HG03060 (cell line): ENCODE data around the gene GALNTL6.
A peak's percentile ranks its signal among the peaks of the same experiment; 100 is the strongest.

Source experiments
- ATAC-seq: cut with Tn5 transposase; IDR thresholded peaks from one replicate; pipeline ENCODE4 v1.9.1; 2021; ENCODE audit warnings: low read depth, moderate number of reproducible peaks; ENCODE audit not compliant: unreplicated experiment

GALNTL6 gene

DNA sequence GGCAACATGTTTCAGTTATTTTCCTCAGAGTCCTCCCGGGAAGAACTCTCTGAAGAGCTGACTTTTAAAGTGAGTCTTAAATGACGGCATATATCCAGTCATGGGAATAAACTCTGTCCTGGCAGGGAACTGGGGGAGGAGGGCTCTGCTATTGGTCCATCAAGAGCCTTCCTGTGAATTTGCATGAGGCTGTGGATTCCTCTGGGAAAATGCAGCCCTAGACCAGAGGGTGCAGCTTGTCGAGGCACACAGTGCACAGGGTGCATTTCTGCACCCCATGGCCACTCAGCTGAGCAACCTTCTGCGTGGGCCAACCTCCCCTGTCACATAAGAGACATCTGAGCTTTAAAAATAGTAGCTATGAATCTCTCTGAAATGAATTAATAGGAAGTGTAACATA lies 360.0 kb downstream of the GALNTL6 start:
- no peak for ATAC-seq

DNA sequence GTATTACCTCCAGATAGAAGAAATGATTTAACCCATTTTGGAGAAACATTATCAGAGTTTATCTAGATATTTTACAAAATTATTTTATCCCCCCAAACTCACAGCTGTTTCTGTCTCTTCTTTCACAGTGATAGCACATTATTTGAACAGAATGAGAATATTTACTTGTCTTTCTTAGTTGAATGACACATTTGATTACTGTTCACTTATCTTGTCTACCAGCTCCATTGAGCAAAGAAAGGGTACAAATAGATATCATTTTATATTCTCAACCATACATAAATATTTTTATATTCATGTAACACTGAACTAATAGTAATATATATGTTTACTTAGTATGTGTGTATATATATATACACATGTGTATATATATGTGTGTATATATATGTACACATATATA lies 364.2 kb downstream of the GALNTL6 start:
- ATAC-seq: no peak

DNA sequence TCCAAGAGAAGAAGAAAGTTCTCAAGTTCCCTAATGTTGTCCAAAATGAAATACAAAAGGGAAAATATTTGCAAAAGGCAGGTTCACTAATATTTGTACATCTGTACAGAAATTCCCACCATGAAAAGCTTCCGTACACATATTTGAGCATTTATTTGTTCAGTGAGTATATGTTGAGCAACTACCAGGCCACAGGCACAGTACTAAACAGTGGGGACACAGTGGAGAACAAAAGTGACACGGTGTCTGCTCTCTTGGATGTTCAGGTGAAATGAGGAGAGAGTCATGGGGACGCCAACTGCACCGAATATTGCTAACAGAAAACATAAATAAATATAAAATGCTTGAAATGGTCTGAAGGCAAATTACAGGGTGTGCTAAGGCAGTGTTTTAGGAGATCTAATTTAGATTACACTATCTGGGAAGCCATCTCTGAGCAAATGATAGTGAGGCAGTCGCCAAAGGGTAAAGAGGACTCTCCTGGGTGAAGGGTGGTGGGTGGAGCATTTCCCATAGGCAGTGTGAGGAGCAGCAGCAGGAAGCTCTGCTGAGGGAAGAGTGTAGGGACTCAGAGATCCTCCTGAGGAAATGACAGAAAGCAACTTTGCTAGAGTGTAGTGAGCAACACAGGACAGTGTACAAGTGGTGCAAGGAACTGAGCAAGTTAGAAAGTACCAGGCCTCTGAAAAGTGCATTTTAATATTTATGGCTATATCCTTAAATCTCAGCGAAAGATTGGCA lies 375.2 kb downstream of the GALNTL6 start:
- ATAC-seq: no peak

DNA sequence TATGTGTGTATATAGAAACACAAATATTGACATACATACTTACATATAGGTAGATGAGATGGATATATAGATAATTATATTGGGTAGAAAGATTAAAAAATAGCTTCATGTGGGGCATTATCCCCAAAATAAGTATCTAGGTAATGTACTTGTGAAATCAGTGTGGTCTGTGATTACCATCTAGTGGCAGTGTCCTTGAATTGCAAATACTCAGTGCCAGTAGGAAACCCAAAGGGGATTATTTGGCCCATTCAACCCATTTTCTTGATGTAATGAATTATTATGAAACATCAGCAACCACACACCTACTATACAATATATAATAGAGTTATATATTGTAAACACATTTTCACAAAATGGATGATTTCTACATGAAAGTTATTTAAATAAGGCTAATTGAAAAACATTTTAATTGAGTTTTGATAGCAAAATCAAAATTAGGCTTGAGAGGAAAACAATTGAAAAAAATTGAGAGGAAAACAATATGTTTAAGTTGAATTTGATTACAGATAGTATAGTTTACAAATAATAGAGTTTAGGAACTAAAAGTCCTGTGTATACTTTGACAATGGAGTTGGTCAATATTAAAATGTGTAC lies 389.4 kb downstream of the GALNTL6 start:
- ATAC-seq: peak; percentile 65

DNA sequence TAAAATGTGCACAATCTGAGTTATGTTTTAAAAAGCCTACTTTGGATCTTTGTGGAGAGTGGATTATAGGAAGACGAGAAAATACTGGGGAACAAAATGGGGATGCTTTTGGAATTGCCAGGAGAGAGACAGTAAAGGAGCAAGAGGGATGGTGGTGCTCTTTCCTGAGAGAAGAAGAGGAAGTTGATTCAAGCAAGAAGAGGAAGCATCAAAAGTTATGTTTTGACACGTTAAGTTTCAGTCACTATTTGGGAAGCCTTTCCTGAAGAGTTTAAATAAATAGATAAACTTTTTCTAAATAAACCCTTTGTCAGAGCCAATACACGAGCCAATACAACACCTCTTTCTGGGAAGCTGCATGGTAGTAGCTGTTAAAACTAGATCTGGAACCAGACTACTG lies 394.1 kb downstream of the GALNTL6 start:
- no peak for ATAC-seq

DNA sequence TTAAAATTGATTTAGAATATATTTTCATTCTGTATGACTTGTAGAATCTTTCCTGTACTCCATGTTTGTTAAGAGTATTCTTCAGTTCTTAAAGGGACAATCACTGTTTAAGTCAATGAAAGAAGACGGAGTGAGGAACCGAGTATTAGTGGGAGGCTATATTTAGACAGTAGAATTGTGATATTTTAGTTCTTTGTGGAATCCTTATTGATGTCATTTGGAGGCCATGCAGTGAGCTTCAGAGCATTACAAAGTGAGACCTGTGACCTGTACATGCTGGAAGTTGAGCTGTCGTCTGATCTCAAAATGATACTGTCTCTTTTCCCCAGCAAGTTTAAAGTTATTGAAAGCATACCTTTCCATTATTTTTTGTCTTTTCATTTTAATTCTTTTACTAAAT lies 394.7 kb downstream of the GALNTL6 start:
- ATAC-seq: no peak

DNA sequence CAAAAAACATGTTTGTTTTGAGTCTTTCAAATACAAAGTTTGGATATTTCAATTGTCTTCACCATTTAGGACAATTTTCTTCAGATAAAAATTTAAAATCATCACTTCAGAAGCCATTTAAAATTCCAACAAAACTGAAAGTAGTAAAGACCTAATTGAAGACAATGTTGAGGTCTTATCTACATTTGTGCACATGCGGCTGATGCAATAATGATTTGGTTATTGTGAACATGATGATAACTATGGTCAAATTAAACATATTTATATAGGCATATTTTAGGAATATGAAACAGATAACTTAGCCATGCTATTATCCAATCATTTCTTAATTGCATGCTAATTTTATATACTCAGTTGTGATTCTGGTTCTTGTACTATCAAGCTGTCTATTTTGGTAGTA lies 407.5 kb downstream of the GALNTL6 start:
- ATAC-seq: no peak

DNA sequence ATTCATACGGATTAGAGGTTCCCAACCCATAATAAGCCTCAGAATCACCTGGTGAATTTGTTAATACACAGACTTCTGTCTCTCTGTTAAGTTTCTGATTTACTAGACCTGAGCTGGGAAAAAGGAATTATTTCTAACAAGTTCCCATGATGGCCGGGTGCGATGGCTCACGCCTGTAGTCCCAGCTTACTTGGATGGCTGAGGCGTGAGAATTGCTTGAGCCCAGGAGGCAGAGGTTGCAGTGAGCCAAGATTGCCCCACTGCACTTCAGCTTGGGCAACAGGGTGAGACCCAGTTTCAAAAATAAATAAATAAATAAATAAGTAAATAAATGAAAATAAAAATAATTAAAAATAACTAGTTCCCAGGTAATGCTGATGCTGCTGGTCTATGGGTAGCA lies 412.3 kb downstream of the GALNTL6 start:
- ATAC-seq: no peak

DNA sequence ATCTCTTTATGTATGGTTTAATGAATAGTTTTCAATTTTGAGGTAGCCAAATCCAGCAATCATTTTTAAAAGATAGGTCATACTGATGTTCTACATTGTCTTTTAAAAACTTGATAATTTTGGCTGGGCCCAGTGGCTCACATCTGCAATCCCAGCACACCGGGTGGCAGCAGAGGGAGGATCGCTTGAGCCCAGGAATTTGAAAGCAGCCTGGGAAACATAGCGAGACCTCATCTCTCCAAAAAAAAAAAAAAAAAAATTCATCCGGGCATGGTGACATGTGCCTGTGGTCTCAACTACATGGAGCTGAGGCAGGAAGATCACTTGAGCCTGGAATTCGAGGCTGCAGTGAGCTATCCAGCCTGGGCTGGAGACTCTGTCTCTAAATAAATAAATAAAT lies 419.8 kb downstream of the GALNTL6 start:
- no peak for ATAC-seq

DNA sequence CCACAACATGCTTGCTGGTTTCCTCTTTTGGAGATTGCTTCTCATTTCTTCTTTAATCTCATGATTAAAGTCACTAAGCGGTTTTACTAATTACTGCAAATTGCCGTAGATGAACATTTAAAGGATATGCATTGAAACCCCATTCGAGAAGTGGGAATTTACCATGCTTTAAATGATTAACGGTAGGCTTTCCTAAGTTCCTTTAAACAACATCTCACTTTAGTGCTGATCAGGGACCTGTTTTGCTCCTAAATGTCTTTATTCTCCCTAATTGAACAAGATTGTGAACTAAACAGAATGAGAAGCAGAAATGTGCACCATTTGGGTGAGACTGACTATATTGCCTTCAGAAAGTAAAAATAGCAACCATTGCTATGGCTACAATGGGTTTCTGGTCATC lies 430.3 kb downstream of the GALNTL6 start:
- ATAC-seq: no peak

DNA sequence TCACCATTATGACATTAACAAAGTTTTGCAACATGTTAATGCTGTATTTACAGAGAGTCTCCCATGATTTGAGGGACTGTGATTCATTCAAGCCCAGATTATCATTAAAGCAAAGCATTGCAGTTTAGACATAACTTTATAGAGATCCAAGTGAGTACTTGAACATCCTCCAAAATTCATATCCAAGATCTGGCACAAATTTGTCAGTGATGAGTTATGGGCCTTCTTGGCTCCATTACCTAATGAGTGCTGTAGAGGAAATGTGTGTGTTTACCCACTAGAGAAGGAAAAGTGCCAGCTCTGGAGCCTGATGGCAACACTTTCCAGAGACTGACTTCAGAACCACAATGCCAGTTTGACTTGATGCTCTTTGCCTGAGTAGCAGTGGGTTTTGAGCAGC lies 432.3 kb downstream of the GALNTL6 start:
- no peak for ATAC-seq

DNA sequence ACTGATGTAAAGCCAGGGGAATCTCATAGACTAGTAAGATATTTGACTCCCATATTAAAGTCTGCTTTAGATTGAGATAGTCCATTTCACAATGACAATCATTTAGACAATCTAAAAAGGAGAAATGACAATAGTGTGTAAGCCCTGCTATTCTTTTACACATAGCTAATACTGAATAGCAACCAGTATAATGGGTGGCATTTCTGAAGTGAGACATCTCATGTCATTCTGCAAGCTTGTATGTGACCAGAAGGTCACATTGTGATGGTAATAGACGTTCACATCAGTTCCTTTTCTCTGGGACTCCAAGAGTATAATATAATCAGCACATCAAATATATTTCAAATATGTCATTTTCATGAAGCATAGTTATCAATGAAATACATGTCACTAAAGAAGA lies 440.2 kb downstream of the GALNTL6 start:
- no peak for ATAC-seq

DNA sequence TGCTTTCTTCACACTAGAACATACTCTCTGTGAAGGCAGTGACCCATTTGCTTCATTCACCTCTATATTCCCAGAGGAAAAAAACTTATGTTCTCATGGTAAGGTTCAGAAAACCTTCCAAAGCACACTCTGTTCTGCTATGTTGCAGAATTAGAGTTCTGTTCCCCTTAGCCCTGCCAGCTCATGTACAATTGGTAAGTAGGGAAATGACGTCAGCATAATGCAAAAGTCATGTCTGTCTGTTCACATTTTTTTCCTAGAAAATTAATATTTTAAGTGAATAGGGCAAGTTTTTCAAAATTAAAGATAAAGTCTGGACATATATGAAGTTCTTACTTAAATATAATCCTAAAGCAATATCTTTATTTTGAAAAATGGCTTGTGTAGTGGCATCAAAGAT lies 443.6 kb downstream of the GALNTL6 start:
- no peak for ATAC-seq

DNA sequence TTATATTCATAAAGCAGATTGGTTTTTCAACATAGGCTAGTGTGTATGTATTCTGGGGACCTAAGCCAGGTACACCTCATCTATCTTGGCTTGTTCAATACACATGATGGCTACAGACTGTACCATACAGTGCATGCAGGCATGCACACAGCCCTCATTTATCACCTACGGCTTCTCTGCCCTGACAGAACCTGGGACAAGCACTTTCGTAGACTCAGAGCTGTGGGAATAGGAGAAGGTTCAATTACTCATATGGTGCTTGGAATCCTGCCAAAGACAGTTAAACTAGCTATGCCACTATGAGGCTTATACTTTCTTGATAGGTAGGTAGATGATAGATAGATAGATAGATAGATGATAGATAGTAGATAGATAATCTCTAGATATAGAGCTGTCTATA lies 457.2 kb downstream of the GALNTL6 start:
- ATAC-seq: no peak

DNA sequence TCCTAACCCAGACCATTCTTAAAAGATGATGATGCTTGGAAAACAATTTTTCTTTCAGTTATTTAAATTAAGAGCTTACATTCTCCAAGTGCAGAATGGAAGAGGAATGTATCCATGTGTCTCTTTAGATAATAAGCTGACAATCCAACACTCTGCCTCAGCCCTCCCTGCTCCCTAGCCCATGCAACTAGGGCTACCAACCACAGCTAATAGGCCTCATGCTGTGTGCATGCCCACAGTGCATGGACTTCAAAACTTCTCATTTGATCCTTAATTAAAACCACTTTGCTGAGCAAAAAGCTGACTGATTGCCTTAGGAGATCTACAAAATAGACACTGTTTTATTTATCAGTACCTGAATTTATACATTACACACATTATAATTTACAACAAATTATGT lies 473.9 kb downstream of the GALNTL6 start:
- ATAC-seq: no peak

DNA sequence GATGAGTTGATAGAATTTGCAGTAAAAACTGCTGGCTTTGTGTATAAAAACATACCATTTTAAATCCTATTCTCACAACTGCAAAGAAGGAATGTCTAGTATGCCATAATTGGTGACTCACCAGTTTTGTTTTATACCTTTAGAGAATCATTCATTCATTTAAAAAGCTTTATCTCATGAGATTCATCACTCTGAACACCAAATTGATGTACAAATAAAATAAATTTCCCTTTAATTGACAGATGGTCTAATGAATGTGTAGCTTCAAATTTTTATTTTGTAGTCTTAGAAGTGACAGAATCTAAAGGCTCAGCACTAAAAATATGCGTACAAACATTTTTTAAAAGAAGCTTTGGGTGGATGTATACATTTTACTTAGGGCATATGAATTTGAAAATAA lies 492.5 kb downstream of the GALNTL6 start:
- no peak for ATAC-seq

DNA sequence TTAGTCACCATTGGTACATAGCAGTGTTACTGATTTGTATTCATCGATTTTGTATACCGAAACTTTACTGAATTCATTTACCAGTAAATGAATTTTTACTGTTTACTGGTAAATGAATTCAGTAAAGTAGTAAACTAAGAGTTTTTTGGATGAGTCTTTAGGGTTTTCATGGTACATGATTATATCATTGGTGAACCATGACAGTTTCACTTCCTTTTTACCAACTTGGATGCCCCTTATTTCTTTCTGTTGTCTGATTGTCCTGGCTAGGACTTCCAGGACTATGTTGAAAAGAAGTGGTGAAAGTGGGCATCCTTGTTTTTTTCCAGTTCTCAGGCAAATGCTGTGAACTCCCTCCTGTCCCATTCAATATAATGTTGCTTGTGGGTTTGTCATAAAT lies 494.9 kb downstream of the GALNTL6 start:
- peak; percentile 68 for ATAC-seq

DNA sequence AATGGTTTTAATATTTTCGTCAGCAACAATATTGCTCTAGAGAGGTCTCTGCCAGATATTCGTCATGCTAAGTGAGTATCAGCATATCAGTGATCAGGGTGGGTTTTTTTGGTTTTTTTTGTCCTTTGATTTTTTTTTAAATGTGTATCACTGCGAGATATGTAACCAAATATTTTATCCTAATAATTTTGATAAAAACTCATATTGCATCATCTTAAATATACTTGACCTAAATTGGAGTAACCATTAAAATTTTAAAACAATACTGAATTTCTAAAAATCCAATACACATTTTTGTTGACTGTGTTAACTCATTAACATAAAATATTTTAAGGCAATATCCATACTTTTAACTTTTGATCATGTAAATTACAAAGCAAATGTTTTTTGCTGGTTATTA lies 498.5 kb downstream of the GALNTL6 start:
- ATAC-seq: no peak

DNA sequence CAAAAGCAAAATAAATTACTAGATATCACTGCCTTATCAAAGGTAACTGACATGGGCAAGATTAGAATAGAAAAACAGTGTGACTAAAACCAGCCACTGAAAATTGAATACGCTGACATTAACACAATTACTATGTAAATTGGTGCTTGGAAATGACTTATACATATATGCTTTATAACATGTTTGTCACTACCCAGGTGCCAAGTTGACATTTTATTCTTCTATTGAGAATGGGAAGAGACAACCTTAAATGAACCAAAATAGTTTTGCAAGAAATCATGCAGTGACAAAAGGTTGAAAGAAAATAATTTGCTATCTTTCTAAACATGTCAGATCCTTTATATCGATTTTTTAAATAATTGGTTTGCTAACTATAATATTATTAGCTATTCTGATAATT lies 510.1 kb downstream of the GALNTL6 start:
- ATAC-seq: no peak

DNA sequence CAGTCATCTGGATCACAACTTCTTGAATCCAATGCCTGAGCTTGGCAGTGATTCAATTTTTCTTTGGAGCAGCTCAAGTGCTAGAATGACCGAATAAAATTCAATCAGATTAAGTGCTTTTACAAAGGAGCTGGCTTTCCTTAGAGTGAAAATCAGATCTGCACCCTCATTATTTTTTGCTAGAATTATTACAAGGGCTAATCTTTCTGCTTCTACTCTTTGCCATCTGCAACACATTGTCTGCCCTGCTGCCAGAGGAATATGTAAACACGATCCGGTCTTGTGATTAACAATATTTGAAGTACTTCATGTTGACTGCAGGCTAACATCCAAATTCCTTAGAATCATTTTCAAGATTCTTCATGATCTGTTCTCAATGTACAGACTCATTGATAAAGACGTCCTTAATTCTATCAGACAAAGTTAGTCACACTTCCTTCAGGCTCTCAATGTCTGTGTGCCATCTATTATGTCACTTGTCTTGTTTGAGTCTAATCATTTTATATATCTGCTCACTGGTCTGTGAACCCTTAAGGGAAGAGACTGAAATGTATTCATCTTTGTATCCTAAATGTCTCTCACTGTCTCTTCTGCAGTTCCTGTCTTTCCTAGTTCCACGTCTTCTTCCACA lies 531.2 kb downstream of the GALNTL6 start:
- ATAC-seq: no peak

DNA sequence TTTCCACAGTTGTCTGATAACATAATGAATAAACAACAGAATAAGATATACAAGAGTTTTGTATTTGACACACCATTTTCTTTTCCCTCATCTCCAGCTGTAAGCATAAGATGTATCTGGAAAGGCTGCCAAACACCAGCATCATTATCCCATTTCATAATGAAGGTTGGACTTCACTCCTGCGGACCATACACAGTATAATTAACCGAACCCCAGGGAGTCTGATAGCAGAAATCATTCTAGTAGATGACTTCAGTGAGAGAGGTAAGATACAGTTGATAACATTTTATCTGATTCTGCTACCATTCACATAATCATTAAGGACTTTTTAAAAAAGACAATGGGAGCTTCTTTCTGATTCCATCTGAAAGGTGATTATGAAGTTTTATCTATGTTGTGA lies 535.2 kb downstream of the GALNTL6 start:
- no peak for ATAC-seq

DNA sequence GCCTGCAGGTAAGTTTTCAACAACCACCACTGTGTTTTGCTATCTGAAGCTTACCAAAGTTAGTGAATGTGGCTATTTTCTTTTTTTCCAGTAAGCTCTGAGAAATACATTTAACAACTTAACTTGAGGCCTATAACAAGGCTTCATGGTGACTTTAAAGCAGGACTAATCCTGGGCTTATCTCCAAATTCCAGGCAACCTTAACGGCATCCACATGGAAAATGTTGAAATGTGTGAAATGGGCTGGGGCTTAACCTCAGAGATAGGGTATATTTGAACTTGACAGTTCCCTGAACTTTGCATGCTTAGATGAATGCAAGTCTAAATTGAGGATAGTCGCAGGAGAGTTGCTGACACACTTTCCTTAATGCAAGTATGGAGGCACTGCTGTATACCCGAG lies 539.2 kb downstream of the GALNTL6 start:
- no peak for ATAC-seq
